Measurements from ENCODE around the gene COLEC12.
A peak's percentile ranks its signal among the peaks of the same experiment; 100 is the strongest.

The COLEC12 gene

DNA sequence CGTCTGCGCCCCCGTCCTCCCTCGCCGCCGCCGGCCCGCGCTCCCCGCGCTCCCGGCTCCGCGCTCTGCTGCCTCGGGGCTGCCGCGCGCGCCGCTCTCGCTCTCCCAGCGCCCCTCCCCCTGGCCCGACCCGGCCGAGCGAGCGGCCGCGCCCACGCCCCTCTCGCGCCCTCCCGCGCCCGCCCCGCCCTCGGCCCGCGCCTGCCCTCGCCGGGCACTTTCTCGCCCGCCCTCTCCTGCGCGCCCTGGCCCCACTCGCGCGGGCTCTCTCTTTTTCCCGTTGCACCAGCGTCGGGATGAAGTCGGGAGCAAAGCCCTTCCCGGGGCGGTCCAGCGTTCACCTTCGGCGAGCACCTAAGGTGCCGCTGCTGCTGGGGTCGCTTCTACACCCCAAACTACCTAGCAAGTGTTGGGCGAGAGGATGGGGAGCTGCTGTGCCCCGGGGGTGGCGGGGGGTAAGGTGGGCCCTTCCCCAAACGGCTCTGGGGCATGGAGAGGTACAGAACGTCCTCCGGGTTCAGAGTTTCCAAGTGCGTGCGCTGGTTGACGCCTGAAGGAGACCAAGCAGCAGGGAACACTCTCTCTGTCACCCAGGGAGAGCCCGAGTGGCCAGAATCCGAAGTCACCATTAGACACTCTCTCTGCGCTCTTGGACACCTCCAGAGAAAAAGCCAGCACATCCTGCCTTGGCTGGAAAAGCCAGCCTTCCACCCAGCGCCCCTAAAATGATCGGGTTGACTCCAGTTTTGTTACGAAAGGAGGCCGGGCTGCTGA, at the start of gene COLEC12:
COLEC12 (minus strand) TSS at position 70 of the 774 bp plus-strand sequence. CDS start 187 bp downstream, outside the sequence.
- peak; percentile 80 for DNase-seq

DNA sequence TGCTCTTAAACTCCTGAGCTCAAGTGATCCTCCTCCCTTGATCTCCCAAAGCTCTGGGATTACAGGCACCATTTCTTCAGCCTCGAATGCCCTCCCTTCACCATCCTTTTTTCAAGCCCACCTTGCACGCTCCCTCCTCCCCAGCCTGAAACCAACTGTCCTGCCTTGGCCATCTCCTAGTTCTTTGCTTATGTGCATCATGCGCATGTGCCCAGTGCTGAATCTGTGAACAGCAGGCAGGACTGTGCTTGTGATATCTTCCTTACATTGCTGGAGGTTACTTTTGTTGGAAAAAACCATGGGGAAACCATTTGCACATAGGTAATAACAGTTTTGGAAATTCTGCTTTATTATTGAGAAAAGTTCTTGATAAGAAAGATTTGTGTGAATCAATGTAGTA, 49.5 kb upstream of the COLEC12 start:
- DNase-seq = no peak

DNA sequence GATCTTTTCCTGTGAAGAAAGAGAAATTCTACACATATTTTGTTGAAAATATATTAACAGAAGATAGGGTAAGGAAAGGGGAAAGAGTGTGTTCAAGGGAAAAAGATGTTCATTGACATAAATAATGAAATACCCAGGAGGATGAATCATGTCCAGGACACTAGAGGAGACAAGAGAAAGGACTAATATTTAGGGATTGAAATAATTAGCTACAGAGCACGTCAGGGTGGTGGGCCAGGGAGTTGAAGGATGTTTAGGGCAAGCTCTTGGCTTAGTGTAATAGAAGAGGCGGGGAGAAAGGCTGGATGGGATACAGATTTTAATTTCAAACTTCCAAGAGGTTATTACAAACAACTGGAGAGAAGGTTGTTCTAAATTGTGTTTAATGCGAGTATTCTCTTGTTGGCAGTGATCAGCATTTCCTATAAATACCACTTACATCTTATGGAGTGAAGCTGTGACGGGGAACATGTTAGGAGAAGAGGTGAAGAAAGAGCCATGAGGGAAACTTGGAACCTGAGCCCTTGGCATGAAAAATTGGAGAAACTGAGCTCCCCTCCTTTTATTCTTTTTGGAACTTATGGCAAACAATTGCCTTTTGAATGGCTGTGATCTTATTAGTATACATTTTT, 43.1 kb upstream of the COLEC12 start:
- DNase-seq = no peak

DNA sequence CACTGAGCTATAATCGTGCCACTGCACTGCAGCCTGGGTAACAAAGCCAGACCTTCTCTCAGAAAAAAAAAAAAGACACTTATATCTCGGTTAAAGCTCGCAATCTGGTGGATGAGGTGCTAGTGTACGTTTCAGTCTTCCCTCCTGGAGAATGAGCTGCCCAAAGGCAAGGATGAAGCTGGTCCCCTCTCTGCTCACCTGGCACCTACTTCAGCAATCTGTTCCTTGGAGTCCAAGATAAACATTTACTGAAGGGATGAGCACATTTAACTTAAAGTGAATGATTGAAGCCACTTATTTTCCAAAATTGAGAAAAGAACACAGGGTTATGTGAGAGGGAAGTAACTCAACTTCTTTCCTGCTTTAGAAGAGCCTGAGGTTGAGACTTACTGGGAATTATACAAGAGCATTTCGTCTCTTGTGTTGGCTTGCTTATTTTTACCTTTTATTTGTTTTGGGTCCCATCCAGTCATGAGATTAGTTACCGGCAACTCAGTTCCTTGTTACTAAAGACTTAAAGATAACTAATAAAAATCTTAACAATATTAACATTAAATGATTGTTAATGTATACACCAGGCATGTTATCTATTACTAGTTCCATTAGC, 33.6 kb upstream of the COLEC12 start:
- DNase-seq = no peak

DNA sequence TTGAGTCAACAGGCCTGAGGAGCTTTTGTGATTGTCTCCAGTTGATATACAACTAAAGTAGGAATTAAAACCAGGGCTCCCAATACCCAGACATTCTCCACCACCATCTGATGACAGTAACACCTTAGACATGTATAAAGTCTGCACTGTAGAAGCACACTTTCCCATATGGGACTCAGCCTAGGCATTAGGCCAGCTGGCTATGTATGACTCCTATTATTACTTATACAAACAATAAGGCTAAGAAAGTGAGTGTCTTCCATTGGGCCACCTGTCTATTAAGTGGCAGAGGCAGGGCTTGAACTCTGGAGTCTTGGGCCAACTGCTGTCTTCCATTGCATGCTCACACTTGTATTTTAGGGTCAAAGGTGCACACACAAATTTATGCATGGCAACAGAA, 32.1 kb upstream of the COLEC12 start:
- no peak for DNase-seq

DNA sequence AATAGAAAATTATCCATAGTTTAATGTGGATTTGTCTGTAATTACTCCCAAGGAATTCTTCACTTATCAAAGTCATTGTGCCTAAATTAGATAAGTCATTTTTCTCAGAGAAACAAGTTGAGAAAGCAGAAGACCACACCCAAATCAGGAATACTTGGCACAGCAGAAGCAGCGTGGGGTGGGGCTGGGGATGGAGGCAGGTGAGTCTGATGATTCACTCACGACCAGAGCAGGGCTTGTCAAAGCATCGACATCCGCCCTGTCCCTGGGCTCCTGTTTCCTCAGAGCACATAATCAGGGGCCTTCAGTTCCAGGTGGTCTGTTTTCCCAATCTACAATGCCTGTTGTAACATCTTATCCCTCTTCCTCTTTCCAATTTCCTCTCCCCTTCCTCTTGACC, 31.5 kb upstream of the COLEC12 start:
- DNase-seq = no peak

DNA sequence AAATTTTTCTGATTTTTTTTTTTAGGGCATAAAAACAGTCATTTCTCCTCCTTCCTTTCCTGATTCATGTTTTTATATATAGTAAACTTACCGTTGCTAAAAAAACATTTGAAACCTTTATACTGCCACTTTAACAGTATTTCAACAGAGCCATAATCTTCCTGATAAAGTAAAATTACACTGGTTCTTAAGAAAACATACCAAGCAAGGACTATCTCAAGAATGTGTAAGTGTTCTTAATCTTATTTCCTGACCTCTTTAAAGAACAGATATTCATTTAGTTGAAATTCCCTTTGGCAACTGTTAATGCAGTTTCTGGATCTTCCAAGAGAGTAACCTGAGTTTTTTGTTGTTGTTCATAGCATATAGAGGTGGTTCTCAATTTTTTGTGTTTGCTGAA, 26.6 kb upstream of the COLEC12 start:
- DNase-seq = no peak

DNA sequence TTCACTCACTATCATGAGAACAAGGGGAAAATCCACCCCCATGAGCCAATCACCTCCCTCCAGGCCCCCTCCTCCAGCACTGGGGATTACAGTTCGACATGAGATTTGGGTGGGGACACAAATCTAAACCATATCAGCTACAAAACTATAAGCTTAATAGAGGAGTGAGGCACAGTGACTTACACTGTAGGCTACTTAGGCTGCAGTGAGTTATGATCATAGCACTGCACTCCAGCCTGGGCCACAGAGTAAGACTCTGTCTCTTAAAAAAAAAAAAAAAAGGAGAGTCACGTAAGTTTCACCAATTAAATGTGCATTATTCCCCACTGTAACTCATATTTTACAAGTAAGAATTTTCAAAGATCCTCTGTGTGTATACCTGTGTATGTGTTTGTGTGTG, 26.2 kb upstream of the COLEC12 start:
- DNase-seq = no peak

DNA sequence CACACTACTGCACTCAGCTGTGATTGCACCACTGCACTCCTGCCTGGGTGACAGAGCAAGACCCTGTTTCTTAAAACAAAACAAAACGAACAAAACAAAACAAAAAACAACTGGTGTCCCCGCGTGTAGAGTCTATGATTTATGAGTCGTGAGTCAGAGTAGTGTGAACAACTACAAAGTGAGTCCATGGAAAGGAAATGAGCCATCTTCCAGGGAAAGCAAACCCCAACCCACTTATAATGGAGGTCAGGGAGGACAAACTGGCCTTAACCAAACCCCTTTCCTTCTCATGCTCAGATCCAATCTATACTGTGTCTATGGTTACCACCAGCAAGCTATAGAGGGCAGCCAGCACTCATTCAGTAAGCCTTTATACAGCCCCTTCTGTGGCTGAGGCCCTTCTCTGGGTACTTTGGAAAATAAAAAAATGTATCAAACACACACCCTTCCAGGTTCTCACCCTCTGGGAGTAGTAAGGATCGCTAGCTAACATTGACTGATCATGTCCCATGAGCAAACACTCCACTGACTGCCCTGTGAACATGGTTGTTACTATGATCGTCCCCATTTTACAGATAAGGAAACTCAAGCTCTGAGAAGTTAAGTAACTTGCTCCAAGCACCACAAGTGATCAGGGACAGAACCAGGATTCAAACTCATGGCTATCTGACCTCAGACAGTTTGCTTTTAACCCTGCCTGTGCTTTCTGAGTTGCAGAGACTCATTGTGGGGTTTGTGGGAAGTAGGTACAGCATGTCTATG, 24.7 kb upstream of the COLEC12 start:
- DNase-seq = no peak

DNA sequence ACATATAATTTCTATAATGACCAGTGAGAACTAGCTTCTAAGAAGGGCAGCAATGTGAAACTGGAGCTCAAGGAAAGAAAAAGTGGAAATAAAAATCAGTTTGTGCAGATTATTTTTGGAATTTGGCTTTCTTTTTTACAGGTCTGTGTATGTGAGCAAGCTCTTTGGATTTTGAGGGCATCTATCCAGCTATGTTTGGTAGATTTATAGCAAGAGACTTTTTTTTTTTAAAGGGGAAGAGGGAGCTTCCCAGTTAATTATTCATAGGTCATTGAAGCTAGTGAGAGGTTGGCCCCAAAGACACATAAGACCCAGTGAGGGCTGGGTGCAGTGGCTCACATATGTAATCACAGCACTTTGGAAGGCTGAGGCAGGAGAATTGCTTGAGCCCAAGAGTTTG, 24.0 kb upstream of the COLEC12 start:
- DNase-seq = no peak

DNA sequence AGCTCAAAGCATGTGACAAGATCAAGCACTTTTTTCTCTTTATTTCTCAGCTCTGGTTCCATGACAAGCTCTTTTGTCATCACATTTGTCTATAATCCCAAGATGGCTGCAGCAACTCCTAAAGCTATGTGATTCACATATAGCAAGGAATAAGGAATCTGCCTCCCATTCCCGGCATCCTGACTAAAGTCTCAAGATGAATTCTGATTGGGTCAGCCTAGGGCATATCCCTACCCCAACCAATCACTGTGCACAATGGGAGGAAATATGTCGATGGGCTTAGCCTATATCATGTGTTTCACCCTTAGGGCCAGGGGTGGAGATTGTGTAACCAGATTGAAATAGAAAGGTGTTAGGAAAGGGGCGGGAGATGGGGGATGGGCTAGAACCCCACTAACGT, 23.1 kb upstream of the COLEC12 start:
- DNase-seq = no peak

DNA sequence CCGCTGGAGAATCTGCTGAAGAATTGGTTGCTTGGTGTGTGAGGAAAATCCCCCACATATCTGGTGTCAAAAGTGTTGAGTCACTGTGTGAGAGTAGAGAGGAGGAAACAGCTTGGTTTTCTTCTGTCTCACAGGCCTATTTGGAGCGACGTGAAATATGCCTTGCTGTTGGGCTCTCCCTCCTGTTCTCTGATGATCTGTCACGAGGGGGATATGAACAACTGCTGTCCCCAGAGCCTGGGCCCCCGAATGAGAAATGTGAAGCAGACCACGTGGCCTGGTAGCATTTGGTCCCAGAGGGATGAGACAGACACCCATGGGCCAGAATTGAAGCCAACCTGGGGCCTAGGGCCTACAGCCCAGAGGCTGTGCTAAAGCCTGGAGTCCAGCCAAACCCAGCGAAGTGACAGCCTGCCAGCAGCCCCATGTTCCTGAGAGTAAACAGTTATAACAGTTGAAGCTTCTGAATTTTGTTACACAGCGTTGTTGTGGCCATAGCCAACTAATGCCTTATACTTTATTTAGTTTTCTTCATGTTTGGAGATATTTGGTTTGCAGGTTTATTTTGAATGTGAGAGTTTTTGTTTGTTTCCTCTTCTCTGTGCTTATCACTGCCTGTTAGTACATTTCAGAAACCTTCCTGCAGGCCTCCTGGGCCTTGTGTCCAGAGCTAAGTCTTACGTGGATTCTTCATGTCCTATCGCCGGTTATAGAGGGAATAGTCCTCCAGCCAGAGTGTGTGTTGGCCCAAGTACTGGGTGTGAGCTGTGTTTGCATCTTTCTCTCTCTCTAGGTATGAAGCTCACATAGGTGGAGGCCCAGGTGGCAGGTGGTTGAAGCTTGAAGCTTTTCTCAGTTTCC, 18.7 kb upstream of the COLEC12 start:
- no peak for DNase-seq

DNA sequence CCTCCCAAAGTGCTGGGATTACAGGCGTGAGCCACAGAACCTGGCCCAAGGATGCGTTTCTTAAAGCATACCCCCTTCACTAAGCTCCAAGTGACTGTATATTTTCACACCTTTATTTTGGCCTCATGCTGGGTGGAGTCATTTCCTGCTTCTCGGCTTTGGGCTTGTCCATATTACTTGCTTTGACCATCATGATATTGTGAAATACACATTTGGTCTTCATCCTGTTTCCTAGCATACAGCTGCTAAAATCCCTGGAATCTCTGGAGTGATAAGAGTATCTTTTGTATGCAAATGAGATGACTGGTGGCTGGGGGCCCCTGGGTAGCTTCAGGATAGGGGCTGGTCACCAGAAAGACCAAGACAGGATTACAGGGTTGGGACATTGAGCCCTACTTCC, 17.6 kb upstream of the COLEC12 start:
- DNase-seq = no peak

DNA sequence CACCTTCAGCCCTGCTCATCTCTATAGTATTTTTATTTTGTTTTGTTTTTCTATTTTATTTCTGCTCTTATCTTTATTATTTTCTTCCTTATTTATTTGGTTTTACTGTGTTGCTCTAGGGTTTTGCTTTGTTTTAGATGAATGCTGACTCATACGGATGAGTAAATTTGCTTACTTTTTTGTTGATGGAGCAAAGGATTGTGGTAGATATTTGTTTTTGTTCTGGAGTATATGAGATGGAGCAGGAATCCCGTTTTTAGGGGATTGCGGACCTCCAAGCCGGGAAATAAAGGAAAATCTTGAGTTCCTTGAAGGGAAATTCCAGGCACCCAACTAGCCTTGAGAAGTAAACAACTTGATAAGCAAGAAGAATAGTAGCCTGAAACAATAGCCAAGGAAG, 15.3 kb upstream of the COLEC12 start:
- no peak for DNase-seq

DNA sequence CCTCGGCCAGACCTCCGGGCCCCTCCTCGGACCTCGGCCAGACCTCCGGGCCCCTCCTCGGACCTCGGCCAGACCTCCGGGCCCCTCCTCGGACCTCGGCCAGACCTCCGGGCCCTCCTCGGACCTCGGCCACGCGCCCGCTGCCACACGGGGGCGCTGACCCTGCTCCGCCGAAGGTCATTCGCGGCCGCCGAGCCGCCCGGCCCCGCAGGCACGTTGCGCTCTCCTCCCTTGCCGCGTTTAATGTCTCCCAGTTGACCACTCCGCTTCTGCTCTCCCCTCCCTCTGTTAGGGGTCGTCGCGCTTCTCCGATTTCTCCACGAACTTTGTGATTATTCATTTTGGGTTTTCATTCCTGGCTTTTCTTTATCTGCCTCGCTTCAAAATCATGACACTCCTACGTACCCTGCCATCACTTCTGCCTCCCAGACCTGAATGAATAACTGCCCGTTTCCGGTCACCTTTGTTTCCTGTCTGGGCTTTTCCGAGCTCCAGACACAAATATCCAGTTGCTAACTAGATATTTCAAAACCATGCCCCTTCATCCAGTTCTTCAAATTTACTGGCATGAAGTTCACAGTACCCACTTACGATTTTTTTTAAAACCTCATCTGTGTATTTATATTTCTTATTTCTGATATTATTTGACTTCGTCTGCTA, 14.8 kb upstream of the COLEC12 start:
- no peak for DNase-seq

DNA sequence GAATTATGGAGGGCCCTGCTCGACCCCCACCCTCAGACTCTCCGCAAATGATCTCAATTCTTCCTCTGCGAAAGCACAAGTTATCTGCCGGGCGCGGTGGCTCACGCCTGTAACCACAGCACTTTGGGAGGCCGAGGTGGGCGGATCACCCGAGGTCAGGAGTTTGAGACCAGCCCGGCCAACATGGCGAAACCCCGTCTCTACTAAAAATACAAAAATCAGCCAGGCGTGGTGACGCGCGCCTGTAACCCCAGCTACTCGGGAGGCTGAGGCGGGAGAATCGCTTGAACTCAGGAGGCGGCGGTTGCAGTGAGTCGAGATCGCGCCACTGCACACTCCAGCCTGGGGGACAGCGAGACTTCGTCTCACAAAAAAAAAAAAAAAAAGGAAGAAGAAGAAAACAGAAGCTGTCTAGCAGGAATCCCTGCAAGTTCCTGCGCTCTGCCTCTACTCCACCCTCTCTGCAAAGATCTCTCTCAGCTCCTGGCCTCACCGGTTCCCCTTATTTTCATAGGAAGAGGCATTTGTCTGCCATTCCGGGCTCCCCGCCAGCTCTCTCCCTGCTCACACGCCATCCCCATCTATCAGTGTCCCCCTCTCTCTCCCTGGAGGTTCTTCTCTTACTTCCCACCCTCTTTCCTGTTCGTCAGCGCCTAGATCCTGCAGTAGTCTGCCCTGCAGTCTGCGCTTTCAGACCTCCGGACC, 13.5 kb upstream of the COLEC12 start:
- no peak for DNase-seq

DNA sequence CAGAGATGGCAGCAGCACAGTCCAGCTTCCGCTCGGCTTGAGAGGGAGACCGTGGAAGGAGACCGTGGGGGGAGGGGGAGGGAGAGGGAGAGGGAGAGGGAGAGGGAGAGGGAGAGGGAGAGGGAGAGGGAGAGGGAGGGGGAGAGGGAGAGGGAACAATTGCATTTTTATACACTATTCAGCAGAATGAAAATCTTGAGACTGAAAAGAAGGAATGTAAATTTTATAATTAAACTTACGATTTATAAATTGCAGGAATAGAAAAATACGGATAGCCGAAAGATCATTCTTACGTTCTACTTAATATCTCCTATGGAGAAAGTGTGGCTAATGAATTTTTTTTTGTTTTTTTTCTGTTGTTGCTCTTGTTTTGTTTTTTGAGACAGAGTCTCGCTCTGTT, 12.5 kb upstream of the COLEC12 start:
- no peak for DNase-seq

DNA sequence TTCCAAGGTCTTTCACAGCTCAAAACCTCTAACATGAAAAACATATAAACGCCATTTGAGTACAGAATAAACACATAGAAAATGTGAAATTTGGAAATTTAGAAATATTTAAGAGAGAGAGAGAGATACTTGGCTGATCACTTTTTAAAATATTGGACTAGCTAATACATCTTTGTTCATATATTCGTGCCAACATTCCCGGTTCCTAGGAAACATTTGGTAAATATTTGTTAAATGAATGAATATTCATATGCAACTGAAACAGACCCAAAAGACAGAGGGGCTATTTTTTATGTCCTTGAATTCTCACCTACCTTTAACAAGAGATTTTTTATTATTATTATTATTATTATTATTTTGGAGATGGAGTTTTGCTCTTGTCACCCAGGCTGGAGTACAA, 8.3 kb upstream of the COLEC12 start:
- no peak for DNase-seq

DNA sequence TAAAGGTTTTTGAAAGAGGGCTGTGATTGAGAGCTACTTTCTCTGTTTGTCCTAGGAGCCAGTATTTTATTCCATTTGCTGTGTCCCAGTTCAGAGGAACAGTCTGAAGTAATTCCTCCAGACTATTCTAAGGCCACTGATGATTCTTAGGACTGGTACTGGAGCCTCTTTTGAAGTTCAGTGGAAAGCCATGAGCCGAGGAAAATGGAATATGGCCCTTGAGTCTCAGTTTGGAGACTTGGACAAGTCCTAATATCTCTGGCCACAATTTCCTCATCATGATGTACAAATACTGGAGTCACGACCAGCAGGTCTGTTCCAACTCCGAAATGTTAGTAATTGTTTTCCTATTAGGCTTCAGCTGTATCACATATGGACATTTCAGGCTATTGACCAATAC, 7.1 kb upstream of the COLEC12 start:
- no peak for DNase-seq

DNA sequence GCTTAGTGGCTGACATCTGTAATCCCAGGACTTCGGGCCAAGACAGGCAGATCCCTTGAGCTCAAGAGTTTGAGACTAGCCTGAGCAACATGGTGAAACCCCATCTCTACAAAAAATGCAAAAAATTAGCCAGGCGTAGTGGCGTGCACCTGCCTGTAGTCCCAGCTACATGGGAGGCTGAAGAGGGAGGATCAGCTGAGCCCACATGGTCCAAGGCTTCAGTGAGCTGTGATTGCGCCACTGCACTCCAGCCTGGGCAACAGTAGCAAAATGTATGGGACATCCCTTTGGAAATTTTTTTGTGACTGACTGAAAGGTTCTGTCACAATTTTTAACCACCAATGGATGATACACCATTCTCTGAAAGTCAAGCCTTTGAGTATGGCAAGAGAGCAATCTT, 6.3 kb upstream of the COLEC12 start:
- DNase-seq = no peak

DNA sequence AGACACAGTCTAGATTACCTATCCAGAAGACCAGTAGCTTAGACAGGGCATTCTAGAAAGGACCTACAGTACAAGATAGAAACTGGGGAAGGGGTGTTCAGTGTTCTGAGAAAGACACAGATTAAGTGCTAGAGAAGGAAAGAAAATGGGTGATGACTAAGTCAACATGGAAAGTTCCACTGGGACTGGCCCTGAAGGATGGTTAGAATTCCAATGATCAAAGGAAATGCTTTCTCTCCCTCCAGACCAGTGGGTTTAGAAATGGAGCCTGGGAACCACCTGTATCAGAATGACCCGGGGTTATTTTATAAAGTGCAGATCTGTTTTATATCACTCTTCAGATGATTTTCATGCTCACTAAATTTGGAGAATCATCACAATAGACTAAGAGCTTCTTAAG, 5.8 kb upstream of the COLEC12 start:
- no peak for DNase-seq
